HG02759 (cell line): ENCODE results near the gene PDZK1IP1.

Source experiments
- ATAC-seq: cut with Tn5 transposase; IDR thresholded peaks from one replicate; pipeline ENCODE4 v1.9.1; 2021; ENCODE audit warnings: mild to moderate bottlenecking, moderate library complexity; ENCODE audit not compliant: unreplicated experiment

The PDZK1IP1 gene

GRCh38 chr1:47189844-47190508 lies at the start of gene PDZK1IP1:
PDZK1IP1 (minus strand) TSS chr1:47190036; CDS start chr1:47189932, 104 bp downstream.
- ATAC-seq, result no peak

GRCh38 chr1:47238935-47239592 lies 49.2 kb upstream of the PDZK1IP1 start:
- no peak for ATAC-seq

GRCh38 chr1:47235806-47236205 lies 46.0 kb upstream of the PDZK1IP1 start:
- no peak for ATAC-seq

GRCh38 chr1:47235241-47235681 lies 45.4 kb upstream of the PDZK1IP1 start:
- ATAC-seq, result no peak

- ATAC-seq, result no peak
Observed at GRCh38 chr1:47233186-47233585, 43.4 kb upstream of the PDZK1IP1 start.

- no peak for ATAC-seq
Observed at GRCh38 chr1:47232187-47232874, 42.5 kb upstream of the PDZK1IP1 start, which contains the start of gene TAL1. TAL1 (minus strand) TSS chr1:47232225; CDS start chr1:47225888, 6,337 bp downstream.

- ATAC-seq, result no peak
Observed at GRCh38 chr1:47231301-47232186, 41.7 kb upstream of the PDZK1IP1 start.

- no peak for ATAC-seq
Observed at GRCh38 chr1:47230692-47231300, 41.0 kb upstream of the PDZK1IP1 start.

GRCh38 chr1:47229886-47230691 lies 40.3 kb upstream of the PDZK1IP1 start:
- no peak for ATAC-seq

- no peak for ATAC-seq
Observed at GRCh38 chr1:47229031-47229885, 39.4 kb upstream of the PDZK1IP1 start.

GRCh38 chr1:47228644-47229030 lies 38.8 kb upstream of the PDZK1IP1 start:
- no peak for ATAC-seq

- no peak for ATAC-seq
Observed at GRCh38 chr1:47227341-47228232, 37.8 kb upstream of the PDZK1IP1 start.

GRCh38 chr1:47226839-47227215 lies 37.0 kb upstream of the PDZK1IP1 start:
- no peak for ATAC-seq

GRCh38 chr1:47226121-47226838 lies 36.4 kb upstream of the PDZK1IP1 start:
- no peak for ATAC-seq

GRCh38 chr1:47225430-47226100 lies 35.7 kb upstream of the PDZK1IP1 start:
- ATAC-seq, result no peak

- ATAC-seq, result no peak
Observed at GRCh38 chr1:47224676-47225399, 35.0 kb upstream of the PDZK1IP1 start.
